ENCODE results near the gene ATPAF1.
"Not testable (repeated sequence)": the region's sequence is repeated elsewhere in the genome, so short reads cannot be mapped to it uniquely, and the experiment has no call there.

The ATPAF1 gene, protein sequence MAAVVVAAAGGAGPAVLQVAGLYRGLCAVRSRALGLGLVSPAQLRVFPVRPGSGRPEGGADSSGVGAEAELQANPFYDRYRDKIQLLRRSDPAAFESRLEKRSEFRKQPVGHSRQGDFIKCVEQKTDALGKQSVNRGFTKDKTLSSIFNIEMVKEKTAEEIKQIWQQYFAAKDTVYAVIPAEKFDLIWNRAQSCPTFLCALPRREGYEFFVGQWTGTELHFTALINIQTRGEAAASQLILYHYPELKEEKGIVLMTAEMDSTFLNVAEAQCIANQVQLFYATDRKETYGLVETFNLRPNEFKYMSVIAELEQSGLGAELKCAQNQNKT

DNA sequence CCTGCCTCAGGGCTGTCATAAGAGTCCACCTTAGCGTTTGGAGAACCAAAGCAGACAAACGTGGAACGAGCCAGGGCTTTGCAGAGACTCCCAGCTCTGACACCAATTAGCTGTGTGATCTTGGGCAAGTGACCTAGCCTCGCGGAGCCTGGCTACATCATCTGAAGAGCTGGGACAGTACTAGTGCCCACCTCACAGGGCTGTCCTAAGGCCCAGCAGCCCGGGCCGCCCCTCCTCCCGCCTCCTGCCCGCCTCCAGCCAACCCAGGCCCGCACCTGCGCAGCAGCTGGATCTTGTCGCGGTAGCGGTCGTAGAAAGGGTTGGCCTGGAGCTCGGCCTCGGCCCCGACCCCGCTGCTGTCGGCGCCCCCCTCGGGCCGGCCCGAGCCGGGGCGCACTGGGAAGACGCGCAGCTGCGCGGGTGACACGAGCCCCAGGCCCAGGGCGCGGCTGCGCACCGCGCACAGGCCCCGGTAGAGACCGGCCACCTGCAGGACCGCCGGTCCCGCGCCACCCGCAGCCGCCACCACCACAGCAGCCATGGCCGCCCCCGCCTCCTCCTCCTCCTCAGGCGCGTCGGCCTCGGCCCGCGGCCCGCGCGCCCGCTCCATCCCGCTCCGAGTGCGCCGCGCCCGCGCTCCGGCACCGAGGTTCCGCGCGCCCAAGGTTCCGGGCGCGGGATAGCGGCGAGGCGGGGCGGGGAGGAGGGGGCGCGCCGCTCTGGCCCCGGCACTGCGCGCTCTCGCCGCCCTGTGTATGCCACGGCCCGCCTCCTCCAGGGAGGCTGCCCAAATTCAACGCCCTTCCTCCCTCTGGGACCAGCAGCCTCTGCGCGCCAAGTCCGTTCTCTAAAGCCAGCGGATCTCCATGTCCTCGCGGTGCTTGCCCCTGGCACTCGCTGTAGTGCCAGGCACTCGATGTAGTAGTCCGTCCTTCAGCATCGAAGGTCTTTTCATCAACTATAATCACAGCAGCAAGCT is at the start of gene ATPAF1:
TSS of gene ATPAF1 (minus strand) at position 583 of the 979 bp plus-strand sequence. CDS start at position 541, 42 bp downstream.
- DNase-seq (ENCODE audit: low spot score), result peak; percentile 60

DNA sequence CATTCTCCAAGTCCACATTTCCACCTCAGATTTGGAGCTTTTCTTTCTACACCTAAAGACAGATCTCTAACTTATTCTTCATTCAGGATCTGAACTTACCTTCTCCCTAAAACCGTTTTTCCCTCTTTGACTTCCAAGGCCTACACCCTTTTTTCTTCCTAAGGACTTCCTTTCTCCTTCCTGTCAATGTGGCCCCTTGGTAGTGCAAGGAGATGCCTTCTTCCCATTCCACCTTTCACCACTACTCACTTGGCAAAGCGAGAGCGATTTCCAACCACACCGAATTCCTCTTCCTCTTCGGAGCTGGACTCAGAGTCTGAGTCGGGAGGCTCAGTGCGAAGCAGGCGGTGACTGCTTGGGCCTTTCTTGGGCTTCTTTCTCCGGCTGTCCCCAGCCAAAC is 49.5 kb upstream of the ATPAF1 start:
- DNase-seq (ENCODE audit: low spot score), result no peak

DNA sequence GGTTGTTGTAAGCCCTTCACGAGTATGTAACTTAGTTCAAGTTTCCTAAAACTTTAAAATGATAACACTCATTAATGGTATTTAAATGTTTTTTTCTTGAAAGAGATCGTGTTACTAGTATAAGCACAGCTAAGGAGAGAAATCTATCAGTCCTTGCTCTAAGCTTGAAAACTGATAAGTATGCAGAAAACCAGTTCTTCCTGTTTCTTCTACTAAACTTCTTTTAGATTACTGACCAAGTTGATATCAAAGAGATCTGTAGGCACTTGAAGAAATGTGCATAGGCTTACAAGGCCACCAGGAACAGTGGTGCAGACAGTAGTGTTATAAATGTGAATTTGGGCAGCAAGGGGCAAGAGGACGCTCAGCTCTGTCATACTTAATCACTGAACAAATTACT is 46.8 kb upstream of the ATPAF1 start:
- no peak for DNase-seq (ENCODE audit: low spot score)

DNA sequence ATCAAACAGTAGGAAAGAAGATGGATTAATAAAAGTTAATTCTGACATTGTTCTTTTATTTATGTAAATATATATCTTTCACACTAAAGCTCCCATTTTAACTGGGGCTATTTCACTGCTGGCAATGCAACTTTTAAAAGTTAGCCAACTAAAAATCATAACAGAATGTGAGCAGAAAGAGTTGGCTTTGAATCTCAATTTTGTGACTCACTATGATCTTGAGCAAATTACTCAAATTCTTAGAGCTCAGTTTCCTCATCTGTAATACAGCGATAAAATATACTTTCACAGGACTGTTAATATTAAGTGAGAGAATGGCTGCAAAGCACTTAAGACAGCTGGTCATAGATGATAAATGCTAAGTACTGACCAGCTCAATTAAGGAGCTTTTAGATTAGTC is 40.0 kb upstream of the ATPAF1 start:
- no peak for DNase-seq (ENCODE audit: low spot score)

DNA sequence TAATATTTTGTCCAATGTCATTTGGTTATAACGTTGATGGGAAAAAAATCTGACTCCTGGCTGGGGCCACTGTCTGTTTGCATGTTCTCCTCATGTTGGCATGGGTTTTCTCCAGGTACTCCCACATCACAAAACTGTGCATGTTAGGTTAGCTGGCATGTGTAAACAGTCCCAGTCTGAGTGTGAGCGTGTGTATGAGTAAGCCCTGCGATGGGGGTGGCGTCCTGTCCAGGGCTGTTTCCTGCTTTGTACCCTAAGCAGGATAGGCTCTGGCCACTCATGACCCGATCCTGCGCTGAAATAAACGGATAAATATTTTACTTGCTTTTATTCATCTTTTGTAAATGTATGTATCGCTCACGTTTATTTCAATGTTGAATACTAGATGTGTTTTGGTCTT is 37.2 kb upstream of the ATPAF1 start:
- no peak for DNase-seq (ENCODE audit: low spot score)

DNA sequence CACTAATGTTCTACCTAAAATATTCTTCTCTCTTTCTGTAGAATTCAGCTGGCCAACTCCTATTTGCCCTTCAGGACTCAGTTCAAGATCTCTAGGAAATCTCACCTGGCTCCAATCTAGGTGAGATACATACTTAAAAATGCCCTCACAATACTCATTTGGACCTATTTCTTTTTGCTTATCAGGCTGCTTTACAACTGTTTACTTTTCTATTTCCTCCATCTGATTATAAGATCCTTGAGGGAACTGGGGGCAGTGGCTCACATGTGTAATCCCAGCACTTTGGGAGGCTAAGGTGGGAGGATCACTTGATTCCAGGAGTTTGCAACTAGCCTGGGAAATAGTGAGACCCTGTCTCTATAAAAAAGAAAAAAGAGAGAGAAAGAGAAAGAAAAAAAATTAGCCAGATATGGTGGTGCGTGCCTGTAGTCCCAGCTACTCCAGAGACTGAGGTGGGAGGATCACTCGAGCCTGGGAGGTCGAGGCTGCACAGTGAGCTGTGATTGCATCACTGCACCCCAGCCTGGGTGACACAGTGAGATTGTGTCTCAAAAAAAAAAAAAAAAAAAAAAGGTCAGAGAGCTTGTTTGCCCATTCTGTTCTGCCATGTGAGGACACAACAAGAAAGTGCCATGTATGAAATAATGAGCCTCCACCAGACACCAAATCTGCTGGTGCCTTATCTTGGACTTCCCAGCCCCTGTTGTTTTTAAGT is 35.9 kb upstream of the ATPAF1 start:
- no peak for DNase-seq (ENCODE audit: low spot score)

DNA sequence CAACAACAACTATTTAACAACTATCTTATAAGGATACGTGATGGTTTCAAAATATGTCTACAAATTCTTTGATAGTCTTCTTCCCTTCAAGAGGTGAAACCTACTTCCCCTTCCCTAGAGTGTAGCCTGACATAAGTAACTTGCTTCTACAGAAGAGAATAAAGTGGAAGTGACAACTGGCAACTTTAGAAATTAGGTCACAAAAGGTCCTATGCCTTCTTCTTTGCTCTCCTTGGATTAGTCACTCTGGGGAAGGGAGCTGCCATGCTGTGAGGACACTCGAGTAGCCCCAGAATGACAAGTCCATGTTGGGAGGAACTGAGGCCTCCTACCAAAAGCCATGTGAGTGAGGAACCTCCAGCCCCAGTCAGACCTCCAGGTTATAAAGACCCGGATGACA is 31.5 kb upstream of the ATPAF1 start:
- DNase-seq (ENCODE audit: low spot score), result no peak

DNA sequence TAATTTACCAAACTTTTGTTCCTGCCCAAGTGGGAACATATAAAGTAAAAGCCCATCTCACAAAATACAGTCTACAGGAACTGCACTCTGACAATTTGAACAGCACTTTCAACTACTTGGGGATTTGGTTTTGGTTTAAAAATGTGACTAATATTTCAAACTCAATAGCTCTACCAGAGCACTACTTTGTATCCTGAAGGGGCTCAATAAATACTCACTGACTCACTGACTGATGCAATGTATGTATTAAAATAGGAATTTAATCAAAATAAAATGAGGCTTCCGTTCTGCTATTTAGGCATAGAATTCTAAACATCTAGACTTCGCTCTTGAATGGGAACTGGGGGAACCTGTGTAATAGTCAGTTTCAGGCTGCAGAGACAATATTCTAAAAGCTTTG is 28.9 kb upstream of the ATPAF1 start:
- no peak for DNase-seq (ENCODE audit: low spot score)

DNA sequence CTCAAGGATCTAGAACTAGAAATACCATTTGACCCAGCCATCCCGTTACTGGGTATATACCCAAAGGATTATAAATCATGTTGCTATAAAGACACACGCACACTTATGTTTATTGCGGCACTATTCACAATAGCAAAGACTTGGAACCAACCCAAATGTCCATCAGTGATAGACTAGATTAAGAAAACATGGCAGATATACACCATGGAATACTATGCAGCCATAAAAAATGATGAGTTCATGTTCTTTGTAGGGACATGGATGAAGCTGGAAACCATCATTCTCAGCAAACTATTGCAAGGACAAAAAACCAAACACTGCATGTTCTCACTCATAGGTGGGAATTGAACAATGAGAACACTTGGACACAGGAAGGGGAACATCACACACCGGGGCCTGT is 26.5 kb upstream of the ATPAF1 start:
- not testable (repeated sequence) for DNase-seq (ENCODE audit: low spot score)

DNA sequence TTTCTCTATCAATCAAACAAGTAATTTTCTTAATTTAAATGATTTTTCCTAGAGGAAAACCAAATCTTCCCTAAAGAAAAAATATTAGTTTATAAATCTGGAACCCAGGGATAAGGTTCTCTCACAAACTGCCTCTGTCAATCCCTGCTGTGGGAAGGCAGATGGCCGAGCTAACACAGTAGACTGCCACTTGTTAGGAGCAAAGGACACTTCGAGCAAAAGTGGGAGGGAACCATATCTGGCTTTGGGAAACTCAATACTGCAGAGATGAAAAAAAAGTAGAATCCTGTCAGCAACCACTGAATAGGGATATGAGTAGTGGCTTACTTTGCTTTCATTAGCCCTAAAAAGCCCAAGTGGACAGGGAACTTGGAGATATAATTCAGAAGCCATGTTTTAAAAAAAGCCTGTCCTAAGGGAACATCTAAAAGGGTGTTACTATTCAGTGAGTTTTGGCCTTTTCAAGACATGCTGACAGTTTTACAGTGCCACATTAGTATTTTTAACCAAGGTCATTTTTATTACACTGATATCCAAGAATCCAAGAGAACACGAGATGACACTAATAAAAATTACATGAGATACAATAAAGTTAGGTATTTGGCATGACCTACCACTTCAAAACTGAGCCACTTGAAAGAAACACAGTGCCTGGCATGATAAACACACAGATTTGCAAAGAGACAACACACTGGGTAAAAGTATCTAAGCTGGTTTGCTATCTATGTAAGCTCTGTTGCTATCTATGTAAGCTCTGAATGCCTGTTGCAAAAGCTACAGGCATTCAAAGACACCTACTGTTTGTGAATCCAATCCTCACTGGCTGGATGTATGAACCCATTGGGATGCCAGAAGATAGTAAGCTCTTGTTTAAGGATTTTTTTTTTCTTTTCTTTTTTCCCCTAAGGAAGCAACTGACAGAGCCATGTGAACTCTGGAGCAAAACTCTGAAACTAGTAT is 24.9 kb upstream of the ATPAF1 start:
- no peak for DNase-seq (ENCODE audit: low spot score)

DNA sequence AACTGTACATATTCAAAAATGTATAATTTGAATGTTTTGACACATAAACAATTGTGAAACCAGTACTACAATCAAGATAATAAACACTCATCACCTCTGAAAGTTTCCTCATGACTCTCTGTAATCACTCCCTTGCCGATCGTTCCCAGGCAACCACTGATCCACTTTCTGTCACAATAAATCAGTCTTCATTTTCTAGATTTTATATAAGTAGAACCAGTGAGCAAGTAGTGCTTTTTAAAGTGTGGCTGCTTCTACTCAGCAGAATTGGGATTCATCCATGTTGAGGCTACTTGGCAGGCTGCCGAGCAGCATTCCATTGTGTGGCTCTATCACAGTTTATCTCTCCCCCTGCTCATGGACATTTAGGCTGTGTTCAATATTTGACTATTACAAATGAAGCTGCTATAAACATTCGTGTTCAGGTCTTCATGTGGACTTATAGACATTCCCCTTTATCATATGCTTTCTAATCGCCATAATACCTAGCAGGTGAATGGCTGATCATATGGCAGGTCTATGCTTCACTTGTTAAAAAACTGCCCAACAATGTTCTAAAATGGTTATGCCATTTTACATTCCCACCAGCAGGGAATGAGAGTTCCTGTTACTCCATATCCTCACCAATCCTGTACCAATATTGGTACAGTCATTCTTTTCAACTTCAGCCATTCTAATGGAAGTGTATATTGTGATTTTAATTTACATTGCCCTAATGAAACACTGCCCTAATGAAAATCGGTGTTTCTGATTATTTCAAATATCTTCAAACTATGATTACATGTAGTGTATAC is 24.0 kb upstream of the ATPAF1 start:
- no peak for DNase-seq (ENCODE audit: low spot score)

DNA sequence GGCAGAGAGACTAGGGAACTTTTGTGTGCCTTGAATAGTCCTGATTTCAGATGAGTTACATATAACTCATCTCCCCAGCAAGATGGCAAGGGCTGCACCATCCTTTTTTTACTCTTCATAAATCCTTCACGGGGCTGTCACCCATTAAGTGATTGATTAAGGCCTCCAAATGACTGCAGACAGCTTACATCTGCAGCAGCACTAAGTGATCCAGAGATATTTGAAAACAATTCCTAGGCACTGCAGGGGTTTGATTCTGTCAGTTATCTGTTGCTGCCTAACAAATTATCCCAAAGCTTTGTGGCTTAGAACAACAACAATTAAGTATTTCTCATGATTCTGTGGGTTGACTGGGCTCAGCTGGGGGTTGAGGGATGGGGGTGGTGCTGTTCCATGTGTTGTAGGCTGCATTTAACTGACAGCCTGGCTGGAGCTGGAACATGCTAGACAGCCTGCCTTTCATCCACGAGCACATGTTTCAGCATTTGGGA is 22.8 kb upstream of the ATPAF1 start:
- no peak for DNase-seq (ENCODE audit: low spot score)

DNA sequence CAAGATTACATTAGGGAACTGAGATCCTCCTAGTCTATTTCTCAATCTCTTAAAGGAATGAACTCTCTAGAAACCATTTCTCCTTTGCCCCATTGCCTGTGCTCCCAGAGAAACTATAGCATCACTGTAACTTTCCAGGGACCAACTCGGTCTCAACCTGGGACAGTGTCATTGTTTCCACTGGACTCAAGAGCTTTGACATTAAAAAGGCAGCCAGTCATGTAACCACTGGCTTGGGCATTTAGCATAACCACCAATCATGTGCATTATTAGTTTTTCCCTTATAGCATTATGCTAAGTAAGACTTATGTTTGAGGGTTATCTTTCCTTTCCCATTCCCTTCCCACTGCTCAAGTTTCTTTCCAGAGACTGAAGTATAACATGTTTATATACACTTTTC is 21.7 kb upstream of the ATPAF1 start:
- DNase-seq (ENCODE audit: low spot score), result no peak

DNA sequence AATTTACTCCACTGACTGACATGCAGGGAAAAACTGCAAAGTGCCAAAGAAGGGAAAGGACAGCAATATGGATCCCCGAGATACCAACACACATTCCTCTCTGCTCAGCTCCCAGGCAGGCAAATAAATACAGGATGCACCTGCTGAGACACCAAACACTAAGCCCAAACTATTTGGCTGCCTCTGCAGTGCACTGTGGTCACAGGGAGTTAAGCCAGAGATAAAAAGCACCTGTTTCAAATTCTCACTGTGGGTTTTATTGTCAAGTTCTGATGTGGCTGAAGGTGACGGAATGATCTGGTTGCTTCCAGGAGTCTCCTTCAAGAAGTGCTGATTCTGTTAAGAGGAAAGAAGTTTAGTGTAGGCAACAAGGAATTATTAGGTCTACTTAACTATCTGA is 21.2 kb upstream of the ATPAF1 start:
- no peak for DNase-seq (ENCODE audit: low spot score)

DNA sequence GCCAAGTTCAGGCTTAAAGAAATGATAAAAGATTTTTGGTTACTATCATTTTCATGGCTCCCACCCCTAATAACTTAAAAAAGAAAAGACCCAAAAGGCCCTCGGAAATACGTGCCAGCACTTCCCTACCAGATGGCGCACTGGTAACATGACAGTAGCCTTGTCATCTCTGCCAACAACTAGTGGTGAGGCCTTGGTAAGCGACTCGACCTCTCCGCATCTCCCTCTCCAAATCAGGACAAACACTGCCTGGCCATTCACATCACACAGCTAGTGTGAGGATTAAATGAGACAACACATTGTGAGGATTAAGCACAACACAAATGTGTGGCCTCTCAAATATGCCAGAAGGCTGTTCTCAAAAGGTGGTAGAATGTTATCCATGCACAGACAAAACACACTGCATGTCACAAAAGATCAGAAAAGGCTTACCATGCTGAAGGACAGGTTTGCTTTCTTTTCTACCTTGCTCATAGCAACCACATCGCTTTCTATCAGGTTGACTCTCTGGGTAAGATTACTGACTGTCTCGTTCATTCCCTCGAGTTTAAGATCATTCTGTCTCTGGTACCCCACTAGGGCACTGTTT is 19.9 kb upstream of the ATPAF1 start:
- DNase-seq (ENCODE audit: low spot score), result no peak

DNA sequence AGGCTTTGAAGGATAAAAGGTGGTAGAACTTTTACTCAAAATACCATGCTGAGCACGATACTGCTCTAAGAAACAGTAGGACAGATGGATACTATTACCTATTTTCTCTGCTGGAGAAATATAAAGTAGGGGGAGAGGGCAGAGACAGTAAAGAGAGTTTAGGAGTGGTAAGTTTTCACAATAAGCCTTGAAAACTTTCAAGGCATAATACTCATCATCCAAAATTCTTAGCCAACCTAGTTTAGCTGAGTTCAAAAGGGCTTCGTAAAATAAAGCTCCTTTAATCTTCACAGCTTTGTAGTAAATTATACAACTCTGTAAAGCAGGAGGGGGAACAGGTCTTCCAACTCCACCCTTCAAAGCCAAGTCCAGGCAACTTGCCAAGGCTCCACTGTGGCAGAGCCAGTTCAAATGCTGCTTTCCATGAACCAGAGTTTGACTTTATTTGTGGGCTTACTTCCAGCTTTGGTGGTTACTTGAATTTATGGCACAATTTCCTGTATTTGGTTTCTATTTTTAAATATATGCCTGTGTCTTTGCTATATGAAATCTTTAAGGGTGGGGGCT is 19.0 kb upstream of the ATPAF1 start:
- no peak for DNase-seq (ENCODE audit: low spot score)

DNA sequence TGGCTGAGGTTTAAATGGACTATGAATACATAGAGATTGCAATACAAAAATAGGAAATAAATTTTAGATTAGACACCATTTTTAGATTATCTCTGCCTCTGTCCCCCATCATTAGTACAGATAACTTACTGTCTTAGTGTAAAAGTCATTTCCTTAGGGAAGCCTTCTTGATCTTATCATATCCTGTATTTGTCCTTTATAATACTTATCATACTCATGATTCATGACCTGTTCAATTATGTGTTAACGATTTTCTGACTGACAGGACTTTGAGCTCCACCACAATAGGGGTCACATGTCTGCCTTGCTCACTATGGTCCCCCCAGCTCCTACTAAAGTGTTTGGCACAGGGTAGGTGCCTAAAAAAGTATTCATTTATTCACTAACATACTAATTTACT is 18.1 kb upstream of the ATPAF1 start:
- DNase-seq (ENCODE audit: low spot score), result no peak

DNA sequence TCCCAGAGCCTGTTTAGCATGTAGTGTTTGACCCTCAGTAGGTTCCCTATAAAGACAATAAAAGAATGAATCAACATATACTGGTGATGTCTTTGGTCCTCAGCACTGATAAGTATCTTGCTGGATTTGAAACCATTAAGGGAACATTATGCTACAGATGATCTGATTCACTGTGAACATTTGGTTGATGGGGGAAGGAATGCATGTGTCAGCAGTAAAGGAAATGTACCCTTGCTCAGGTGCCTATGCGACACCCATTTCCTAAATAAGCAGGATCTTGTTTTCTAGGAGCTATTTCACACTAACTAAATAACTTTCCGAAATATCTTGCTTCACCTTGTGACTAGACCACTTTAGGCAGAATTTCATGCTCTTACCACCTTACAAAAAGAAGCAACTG is 16.5 kb upstream of the ATPAF1 start:
- DNase-seq (ENCODE audit: low spot score), result no peak

DNA sequence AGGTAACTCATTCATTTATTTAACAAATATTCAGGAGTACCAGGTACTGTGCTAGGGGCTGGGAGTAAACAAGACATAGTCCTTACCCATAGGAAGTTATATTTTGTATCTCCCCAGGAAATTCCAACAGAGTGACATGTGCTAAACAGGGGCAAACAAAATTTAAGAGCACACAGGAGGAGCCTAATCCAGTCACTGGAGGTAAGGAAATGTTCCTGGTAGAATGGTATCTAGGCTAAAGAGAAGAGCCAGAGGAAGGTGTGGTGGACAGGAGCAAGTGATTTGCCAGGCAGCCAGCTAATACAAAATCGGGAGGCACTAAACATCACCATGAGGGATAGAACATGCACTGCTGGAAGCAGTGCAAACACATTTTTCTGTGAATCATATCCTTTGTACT is 13.9 kb upstream of the ATPAF1 start:
- no peak for DNase-seq (ENCODE audit: low spot score)
